Colon (tissue), 2 donors: ENCODE results near the gene SAPCD2.
"Not testable (repeated sequence)": the region's sequence is repeated elsewhere in the genome, so short reads cannot be mapped to it uniquely, and the experiment has no call there.

Experiments used
- FAIRE-seq: peaks from 2 replicates; lab custom pipeline; 2012; peaks lifted over from hg19 to GRCh38; lab: Jason Lieb, UNC
- donor health status: control.
- donor health status: control.

Gene SAPCD2

DNA sequence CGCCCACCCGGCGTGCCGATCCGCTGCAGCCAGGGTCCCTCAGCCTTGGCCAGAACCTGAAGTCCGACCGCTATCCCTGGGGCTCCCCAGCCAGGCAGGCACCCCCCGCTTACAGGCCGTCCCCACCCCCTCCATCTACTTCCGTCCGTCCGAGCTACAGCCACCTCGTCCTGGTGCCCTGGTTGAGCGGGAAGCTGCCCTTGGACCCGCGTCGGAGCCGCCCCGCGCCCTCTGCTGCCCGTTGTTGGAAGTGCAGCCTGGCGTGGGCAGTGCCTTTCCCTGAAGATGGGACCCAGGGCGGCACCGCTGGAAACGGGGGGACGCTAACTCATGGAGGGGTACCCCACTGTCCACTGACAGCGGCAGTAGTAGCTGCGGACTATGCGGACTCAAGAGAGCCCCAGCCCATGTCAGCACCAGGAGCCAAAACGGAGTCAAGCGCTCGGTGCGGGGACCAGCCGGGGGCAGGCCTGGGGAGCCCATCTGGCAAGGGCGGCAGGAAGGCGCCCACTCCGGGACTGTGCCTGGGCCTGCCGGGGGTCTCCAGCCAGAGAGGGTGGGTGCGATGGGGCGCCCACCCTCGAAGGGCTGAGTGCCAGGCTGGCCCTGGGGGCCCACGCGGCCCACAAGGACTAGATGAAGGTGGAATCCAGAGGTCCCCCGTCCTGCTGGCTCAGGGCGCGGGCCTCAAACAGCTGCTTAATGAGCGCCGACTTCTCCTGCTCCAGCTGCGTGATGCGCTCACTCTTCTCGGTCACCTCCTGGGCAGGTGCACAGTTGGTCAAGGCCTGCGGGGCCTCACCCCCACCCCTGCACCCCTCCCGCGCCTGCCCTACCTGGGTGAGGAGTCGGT is 6.1 kb downstream of the SAPCD2 start:
- no peak for FAIRE-seq

DNA sequence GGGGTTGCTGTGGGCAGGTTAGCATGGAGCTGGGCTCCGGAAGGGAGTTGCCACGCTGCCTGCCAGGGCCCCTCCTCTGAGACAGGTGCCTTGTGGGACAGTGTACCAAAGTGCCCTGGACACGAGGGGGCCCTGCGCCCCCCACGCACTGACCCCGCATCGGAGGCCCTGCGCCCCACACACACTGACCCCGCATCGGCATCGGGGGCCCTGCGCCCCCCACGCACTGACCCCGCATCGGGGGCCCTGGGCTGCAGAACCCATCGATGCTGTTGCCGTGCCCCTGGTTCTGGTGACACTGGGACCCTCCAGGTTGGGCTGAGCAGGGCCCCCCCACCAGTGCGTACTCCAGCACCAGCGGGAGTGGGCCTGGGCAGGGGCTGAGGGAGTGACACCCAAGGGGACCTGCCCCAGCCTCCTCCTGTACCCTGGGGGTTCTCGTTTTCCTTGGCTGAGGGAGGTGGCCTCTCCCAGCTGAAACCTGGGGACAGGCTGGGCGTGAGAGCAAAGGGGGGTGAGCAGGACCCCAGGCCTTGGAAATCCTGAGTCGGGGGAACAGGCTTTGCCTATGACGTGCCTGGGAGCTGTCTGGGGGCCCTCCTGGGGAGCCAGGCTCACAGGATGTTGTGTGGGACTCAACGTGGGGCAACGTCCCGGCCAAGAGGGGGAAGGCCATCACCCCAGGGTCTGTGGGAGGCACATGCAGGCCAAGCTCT is 6.9 kb downstream of the SAPCD2 start:
- no peak for FAIRE-seq

GRCh38 chr9:137062798-137063197 is 7.6 kb downstream of the SAPCD2 start:
- FAIRE-seq = not testable (repeated sequence)

- no peak for FAIRE-seq
Observed at GRCh38 chr9:137062384-137062783, 8.0 kb downstream of the SAPCD2 start.

DNA sequence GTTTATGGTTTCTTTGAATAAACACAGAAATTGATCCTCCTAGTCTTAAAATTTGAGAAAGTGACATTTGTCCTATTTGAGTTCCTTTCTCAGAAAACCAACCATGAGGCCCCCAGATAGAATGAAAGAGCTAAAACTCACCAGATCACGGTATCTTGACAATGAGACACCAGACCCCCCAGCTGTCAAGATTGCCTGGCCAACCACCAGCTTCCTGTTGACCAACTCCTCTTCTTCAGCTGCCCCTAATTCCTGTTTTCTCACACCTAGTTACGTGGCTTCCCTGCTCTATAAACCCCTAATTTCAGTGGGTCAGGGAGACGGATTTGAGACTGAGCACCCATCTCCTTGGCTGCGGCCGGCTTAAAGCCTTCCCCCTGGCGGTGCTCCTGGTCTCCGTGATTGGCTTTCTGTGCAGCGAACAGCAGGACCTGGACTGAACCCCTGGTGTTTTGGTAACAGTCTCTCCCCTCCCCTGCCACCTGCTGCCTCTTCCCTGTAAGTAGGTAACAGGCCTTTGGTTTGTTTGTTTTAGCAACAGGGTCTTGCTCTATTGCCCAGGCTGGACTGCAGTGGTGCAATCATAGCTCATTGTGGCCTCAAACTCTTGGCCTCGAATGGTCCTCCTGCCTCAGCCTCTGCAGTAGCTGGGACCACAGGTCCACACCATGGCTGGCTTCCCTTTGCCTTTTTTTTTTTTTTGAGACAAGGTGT is 11.7 kb downstream of the SAPCD2 start:
- FAIRE-seq = no peak

GRCh38 chr9:137057545-137057944 is 12.8 kb downstream of the SAPCD2 start:
- FAIRE-seq = no peak

- no peak for FAIRE-seq
Observed at GRCh38 chr9:137056739-137057415, 13.5 kb downstream of the SAPCD2 start.

DNA sequence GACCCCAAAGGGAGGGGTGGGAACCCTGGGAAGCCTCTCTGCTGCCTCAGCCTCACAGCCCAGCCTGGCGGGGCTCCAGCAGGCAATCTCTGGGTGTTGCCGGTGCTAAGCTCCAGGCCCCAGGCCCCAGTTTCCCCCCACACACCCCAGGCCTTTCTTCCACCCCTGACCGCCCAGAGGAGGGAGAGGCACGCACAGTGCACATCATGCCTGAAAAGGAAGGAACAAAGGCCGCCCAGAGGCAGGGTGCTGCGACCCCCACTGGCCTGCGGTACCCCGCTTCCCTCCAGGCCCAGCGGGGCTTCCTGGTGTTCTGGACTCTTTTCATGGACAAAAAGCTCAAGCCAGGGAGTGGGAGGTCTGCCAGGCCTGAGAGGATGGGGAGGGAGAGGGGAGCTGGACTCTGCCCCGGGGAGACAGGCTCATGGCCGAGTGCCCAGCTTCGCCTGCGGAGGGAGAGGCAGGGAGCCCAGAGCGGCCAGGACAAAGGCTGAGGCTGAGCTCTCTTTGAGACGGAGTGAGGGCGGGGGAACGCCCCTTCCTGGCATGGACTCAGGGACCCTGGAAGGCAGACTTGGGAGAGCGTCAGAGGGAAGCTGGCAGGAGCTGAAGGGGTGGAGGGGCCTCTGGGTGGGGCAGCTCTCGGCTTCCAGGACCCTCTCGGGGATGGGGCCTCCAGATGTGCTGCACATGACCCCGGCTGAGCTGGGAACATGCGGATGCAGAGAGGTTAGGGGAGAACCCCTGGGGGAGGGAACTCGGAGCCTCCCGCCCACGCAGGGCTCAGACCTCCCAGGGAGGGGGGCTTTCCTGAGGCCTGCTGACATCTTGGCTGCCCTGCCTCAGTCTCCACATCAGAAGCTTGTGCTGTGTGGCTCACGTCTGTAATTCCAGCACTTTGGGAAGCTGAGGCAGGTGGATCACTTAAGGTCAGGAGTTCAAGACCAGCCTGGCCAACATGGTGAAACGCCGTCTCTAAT is 14.7 kb downstream of the SAPCD2 start:
- FAIRE-seq = no peak

DNA sequence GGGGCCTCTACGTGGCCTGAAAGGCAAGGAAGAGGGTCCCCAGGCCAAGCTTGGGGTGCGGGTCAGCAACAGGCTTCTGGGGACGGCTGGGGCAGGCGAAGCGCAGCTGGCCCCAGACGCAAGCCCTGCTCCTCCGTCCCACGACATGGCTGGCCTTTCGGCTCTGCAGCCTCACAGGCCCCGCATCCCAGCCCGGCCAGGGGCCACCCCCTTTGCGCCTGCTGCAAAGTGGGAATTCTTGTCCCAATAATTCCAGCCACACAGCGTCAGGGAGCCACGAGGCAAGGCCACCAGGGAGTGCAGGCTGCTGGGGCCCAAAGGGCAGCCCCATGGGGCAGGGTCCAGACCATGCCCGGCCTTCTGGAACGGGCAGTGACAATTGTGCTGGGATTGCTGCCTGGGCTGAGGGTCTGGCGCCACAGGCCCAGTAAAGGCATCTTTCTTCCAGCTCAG is 15.4 kb downstream of the SAPCD2 start:
- no peak for FAIRE-seq

DNA sequence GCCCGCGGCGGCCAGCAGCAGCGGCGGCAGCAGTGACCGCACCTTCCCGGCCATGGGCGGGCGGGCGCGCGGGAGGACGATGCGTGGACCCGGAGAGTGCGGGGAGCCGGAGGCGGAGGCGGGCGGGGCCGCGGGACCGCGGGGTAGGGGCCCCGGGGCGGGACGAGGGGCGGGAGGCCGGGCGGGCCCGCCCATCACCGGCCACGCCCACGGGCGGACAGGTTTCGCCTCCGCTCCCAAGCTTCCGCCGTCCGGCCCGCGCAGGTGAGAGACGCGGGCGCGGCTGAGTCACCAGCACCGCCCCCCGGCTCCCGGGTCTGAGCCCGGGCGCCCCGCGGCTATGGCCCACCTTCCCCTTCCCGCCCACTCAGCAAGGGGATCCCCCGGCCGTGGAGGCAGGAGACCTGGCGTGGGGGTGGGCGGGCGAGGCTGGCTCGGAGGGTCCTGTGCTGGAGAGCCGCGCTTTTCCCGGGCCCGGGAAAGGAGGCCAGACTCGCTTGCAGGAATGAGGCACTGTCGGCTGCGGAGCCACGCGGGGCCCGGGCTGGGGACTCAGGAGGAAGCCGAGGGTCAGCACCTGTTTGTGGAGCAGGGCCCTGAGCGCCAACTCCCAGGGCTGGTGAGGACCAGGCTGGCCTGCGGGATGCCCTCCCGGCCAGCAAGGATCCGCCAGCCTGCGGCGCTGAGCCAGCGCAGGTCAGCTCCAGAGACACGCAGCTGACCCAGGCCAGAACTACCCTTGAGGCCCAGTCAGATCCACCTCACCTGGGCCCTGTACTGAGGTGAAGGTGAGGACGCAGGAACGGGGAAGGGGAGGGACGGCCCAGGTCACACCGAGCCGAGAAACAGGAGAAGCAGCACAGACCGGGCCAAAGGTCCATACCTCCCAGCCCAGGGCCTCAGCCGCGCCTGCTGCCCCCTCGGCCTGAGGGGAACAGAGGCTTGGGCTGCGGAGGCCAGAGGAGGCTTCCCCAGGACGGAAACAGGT is 16.1 kb downstream of the SAPCD2 start, which contains the start of gene ENTPD2:
Gene ENTPD2 (minus strand): TSS at position 118 of the 988 bp plus-strand sequence. CDS start 64 bp downstream, at position 54.
- no peak for FAIRE-seq

DNA sequence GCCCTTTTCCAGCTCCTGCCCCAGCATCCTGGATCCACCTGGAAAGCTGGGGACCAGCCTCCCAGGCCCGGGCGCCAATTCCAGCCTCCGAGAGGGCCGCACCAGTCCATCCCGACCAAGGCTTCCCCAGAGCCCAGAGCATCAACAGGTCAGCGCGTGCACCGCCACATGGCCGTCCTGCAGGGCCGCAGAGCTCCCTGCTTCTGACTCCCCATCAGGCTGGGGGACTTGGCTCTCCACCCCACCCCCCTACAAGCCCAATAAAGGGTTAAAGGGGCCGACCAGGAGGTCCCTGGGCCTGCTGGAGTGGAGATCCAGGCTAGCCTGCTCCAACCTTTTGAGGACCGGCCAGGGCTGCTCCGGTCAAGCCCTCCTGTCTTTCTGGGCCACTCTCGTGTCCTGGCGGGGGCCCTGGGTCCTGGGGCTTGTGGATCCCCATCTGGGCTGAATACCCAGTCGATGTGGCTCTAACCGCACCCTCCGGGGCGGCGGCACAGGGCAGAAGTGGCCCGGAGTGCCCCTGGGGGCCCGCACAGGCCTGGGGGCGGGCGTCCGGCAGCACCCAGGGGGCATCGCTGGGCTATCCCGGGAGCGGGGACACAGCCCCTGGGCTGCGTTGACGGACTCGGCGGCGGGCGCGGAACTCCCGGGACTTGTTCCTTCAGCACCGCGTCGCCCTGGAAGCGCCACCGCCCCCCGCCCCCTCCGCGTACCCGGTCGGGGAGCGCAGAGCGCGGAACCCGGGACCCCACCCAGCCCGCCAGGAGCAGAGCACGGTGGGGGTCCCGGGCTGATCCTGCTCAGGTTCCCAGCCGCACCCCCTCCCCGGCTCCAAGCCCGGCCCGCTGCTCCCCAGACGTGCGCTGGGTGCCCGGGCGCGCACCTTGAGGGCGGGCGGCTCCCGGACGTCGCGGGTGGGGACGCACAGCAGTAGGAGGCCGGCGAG is 17.1 kb downstream of the SAPCD2 start:
- no peak for FAIRE-seq

DNA sequence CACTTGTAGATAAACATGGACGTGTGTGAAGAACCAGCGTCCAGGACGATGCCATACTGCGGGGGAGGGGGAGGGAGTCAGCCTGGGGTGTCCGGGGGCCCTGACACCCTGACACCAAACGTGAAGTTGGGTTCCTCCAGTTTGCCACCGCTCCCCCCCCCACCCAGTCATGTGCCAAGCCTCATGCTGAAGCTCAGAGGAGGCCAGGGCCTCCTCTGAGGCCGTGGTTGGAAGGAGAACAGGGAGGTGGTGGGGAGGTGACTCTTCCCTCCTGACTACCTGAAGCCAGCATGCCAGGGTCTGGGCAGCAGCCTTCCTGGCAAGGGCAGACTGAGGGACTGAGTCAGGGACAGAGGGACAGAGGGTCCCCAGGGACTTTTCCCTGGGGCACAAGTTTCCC is 18.1 kb downstream of the SAPCD2 start:
- FAIRE-seq = no peak

DNA sequence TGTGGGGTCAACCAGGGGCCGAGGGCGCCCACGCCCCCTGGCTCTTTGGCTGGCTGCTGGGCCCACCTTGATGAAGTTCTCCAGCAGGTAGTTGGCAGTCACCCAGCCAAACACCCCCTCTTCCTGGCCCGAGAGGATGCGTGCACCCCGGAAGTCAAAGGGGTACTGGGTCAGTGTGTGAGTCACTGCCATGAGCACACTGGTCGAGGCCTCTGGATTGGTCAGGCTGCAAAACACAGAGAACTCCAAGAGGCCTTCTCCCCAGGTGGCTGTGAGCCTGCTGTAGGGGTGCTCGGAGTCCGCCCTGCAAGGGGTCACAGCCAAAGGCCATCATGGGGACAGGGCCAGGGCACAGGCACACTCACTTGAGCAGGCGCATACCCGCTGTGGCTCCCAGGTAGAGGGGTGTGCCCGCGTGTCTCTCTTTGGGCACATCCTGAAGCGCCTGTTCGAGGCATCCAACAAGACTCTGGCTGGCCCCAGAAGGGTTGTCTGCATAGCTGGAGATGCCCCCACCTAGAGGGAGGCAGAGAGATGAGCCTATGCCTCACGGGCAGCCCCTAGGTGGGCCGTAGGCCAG is 19.1 kb downstream of the SAPCD2 start:
- no peak for FAIRE-seq

DNA sequence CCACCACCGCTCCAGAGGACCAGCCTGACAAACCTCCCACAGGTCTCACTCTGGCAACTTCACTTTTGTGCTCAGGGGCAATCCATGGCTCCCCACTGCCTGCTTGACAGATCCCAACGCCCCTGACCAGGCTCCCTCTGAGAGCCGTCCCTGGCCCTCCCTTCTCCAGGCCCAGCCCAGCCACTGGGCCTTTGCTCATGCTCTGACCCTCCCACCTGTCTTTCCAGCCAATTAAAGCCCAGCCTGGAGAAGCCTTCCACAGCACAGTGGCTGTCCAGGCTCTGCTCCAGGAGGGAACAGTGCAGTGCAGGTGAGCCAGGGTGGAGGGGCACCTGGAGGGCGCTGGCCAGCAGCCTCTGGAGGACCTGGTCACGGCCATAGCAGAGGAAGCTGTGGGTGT is 19.8 kb downstream of the SAPCD2 start:
- FAIRE-seq = no peak

GRCh38 chr9:137049544-137050449 is 20.6 kb downstream of the SAPCD2 start:
- peak; percentile 72 for FAIRE-seq

DNA sequence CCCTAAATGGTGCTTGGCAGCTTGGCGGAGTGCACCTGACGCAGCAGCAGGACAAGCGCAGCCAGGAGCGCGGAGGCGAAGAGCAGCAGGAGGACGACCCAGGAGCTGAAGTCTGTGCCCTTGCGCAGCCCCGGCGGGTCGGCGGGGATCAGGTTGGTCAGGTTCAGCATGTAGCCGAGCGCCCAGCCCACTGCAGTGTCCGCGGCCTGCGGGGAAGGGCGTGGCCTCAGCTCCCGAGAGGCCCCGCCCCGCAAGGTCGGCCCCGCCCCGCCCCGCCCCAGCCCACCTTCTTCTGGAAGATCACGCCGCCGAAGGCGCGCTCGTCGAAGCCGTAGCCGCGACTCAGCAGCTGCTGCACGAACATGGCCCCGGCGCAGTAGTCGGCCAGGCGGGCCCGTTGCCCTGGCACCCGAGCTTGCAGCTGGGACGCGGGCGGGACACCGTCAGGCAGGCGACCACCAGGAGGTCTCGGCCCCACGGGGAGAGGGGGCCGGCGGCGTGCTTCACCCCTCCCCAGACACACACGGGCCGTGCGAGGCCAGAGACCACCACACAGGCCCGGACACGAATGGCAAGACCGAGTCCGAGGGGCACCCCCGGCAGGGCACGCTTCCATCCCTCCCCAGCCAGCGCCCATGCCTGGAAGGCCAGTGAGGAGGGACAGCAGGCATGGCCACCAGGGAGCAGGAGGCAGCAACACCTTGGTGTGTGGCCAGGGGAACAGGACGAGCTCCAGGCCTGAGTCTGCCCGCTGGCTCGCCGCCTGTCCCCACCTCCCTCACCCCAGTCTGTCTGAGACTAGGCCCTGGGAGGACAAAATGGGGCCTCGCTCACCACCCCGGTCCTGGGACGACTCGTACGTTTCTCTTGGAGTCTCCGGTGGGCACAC is 21.5 kb downstream of the SAPCD2 start:
- no peak for FAIRE-seq
